Endothelial cell of umbilical vein (primary cell): ENCODE measurements around the gene SLC24A3. TPM values are rescaled to one million over a fixed set of nuclear protein-coding genes. Genes with fewer than 3 reads are reported as not detected.

Source experiments
- BruUV-seq: library from RNA; stranded (reverse); fragments of 400-500 nt; replicated peaks from 2 replicates; lab custom pipeline; 2021; lab: Mats Ljungman, UMichigan
- CTCF ChIA-PET: fragments of 300-600, 350-600 bp; sonication (Branson Sonifier 250); formaldehyde crosslinking; loops from one replicate; lab custom pipeline; 2021; ENCODE audit warnings: antibody characterized with exemption, inconsistent platforms; lab: Charles Lee
- POLR2A ChIA-PET: fragments of 300-600, 350-600 bp; sonication (Branson Sonifier 250); formaldehyde crosslinking; loops from one replicate; lab custom pipeline; 2021; ENCODE audit warnings: antibody characterized with exemption, inconsistent platforms; lab: Charles Lee
- DNase-seq: peaks from one replicate; pipeline ENCODE4 v3.0.0-alpha.2; 2011; ENCODE audit warnings: low read depth, low spot score
- FAIRE-seq: peaks from 2 replicates; lab custom pipeline; 2011; peaks lifted over from hg19 to GRCh38; lab: Jason Lieb, UNC
- H2AFZ ChIP-seq: 2 replicates; pipeline ENCODE4 v1.6.0; 2012; ENCODE audit warnings: low read depth, low read length, control low read depth, inconsistent platforms
- H3K27ac ChIP-seq: 2 replicates; pipeline ENCODE4 v1.5.1; 2011; ENCODE audit warnings: low read depth, mild to moderate bottlenecking, control low read depth, low read length, moderate library complexity; ENCODE audit not compliant: insufficient read depth
- H3K27me3 ChIP-seq, 2 experiments: 2 replicates each; pipeline versions ENCODE4 v1.6.0 to v1.6.1; 2011; ENCODE audit warnings: low read length in 2 of 2, mixed read lengths in 1 of 2; ENCODE audit not compliant: control insufficient read depth in 2 of 2, insufficient read depth in 2 of 2
- H3K36me3 ChIP-seq, 2 experiments: 2 replicates in 1 of 2; 3 replicates in 1 of 2; pipeline ENCODE4 v1.5.1; 2011; ENCODE audit warnings: low read length in 2 of 2, mild to moderate bottlenecking in 1 of 2, moderate library complexity in 1 of 2; ENCODE audit not compliant: control insufficient read depth in 2 of 2, insufficient read depth in 2 of 2; ENCODE audit errors: extremely low read depth in 1 of 2
- H3K4me1 ChIP-seq: 3 replicates; pipeline ENCODE4 v1.5.1; 2011; ENCODE audit warnings: mild to moderate bottlenecking, low read length; ENCODE audit not compliant: control insufficient read depth, insufficient read depth; ENCODE audit errors: extremely low read depth
- H3K4me2 ChIP-seq: 2 replicates; pipeline ENCODE4 v1.6.1; 2011; ENCODE audit warnings: low read length, control low read depth, mixed read lengths; ENCODE audit not compliant: insufficient read depth
- H3K4me3 ChIP-seq, 3 experiments: fragments of 200-600 bp in 1 of 3; sonication (generic), shearing (Covaris generic) in 1 of 3; replicated peaks in 1 of 3; 2 replicates each; pipeline ENCODE4 v1.5.1; 2011 to 2016; ENCODE audit warnings: control low read depth in 3 of 3, low read length in 3 of 3, mild to moderate bottlenecking in 2 of 3, inconsistent platforms in 1 of 3, low read depth in 1 of 3, moderate library complexity in 1 of 3; ENCODE audit not compliant: insufficient read depth in 1 of 3
- H3K79me2 ChIP-seq: 2 replicates; pipeline ENCODE4 v1.6.0; 2012; ENCODE audit warnings: low read length, inconsistent platforms; ENCODE audit not compliant: control insufficient read depth, insufficient read depth
- H3K9ac ChIP-seq: replicated peaks from 2 replicates; pipeline ENCODE3; 2011; ENCODE audit warnings: low read length, control low read depth; ENCODE audit not compliant: insufficient read depth; ENCODE audit errors: extremely low read depth
- H3K9me1 ChIP-seq: replicated peaks from 3 replicates; pipeline ENCODE4 v1.6.0; 2011; ENCODE audit warnings: mild to moderate bottlenecking, low read length; ENCODE audit not compliant: control insufficient read depth, insufficient read depth; ENCODE audit errors: extremely low read depth
- H3K9me3 ChIP-seq: replicated peaks from 2 replicates; pipeline ENCODE4 v1.5.1; 2012; ENCODE audit warnings: low read length, inconsistent platforms; ENCODE audit not compliant: control insufficient read depth, insufficient read depth
- H4K20me1 ChIP-seq: replicated peaks from 2 replicates; pipeline ENCODE3; 2011; ENCODE audit warnings: mild to moderate bottlenecking, low read length; ENCODE audit not compliant: control insufficient read depth, insufficient read depth; ENCODE audit errors: extremely low read depth
- CTCF ChIP-seq, 2 donors: IDR thresholded peaks; 1 replicate in 1 of 2; 2 replicates in 1 of 2; pipeline ENCODE4 v1.5.1; 2011; ENCODE audit warnings: low read length in 2 of 2, mild to moderate bottlenecking in 2 of 2, moderate library complexity in 2 of 2, control low read depth in 1 of 2, inconsistent platforms in 1 of 2, low read depth in 1 of 2; ENCODE audit not compliant: insufficient read depth in 1 of 2; ENCODE audit errors: extremely low read depth in 1 of 2
- EZH2 ChIP-seq: IDR thresholded peaks from 2 replicates; pipeline ENCODE4 v1.6.1; 2012; ENCODE audit warnings: borderline replicate concordance, low read depth, mild to moderate bottlenecking, moderate library complexity, low read length, inconsistent platforms; ENCODE audit not compliant: severe bottlenecking
- FOS ChIP-seq: IDR thresholded peaks from 2 replicates; pipeline ENCODE4 v1.6.1; 2011; ENCODE audit warnings: mild to moderate bottlenecking, low read length, moderate library complexity, borderline replicate concordance; ENCODE audit not compliant: insufficient read depth
- GATA2 ChIP-seq: IDR thresholded peaks from 2 replicates; pipeline ENCODE4 v1.7.0; 2011; ENCODE audit warnings: low read depth, mild to moderate bottlenecking, moderate library complexity, mixed read lengths, low read length; ENCODE audit not compliant: insufficient read length, insufficient read depth
- JUN ChIP-seq: IDR thresholded peaks from 2 replicates; pipeline ENCODE4 v1.6.1; 2011; ENCODE audit warnings: borderline replicate concordance, low read depth; ENCODE audit not compliant: insufficient read length, insufficient read depth
- MAX ChIP-seq: IDR thresholded peaks from 2 replicates; pipeline ENCODE4 v1.6.1; 2011; ENCODE audit not compliant: insufficient read depth, insufficient read length
- MYC ChIP-seq: IDR thresholded peaks from one replicate; pipeline ENCODE4 v1.6.1; 2011; ENCODE audit warnings: mild to moderate bottlenecking, low read depth, low read length
- POLR2A ChIP-seq: IDR thresholded peaks from 2 replicates; pipeline ENCODE4 v1.6.1; 2012; ENCODE audit warnings: low read depth, mild to moderate bottlenecking, control low read depth, low read length
- POLR2AphosphoS5 ChIP-seq: IDR thresholded peaks from 2 replicates; pipeline ENCODE4 v1.6.1; 2012; ENCODE audit warnings: low read depth, mild to moderate bottlenecking, control low read depth, low read length, moderate library complexity; ENCODE audit not compliant: insufficient read depth
- dilution Hi-C: fragments of 300-500 bp; cut with MboI; formaldehyde crosslinking; loops from one replicate; pipeline ENCODE4 v1.15.0; 2019; ENCODE audit warnings: low sequenced_read_pairs; ENCODE audit not compliant: extremely low pct_ligation_motif_present
- intact Hi-C: fragments of 100-400 bp; cut with micrococcal nuclease; formaldehyde crosslinking; loops from one replicate; pipeline ENCODE4 v1.10.0; 2022
- polyA plus RNA-seq, 4 experiments: library from polyadenylated mRNA; depleted of rRNA in 3 of 4; stranded (reverse) in 3 of 4; unstranded in 1 of 4; fragments of >200 nt; gene quantifications; 2 replicates each; pipeline versions ENCODE4 v1.2.1 to v1.2.3, GENCODE V29; 2011 to 2012; ENCODE audit warnings: missing spikeins in 1 of 4
- total RNA-seq: library from RNA; stranded (reverse); gene quantifications from 2 replicates; pipeline ENCODE4 v1.2.3, GENCODE V29; 2021

Gene SLC24A3
- total and polyA plus RNA-seq, 2 donors (not counting 3 experiments of a cell fraction or from before 2014, with no cell fraction given) = not detected

DNA sequence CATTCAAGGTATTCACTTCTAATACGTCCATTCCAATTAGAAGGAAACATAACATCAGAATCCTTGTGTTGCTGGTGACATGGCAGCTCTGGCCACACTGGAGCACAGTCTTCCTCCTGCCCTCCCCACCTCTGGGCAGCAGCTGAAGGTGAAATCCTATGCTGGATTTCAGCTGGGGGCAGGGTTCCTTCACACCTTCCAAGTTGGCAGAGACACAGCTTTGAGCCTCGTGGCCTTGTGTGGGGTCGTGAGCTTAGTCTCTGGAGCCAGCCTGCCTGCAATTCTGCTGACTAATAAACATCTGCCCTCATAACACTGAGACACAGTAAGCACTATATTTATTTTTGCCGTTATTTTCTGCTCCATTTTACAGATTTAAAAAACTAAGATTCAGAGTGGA is 326.7 kb downstream of the SLC24A3 start:
- no TSS peak for BruUV-seq
- Histone ChIP-seq H3K79me2 (no peaks in the 10 kb centered on the region), H3K4me1 (no peaks in the 10 kb centered on the region), H3K4me3 (no peak overlapping the region), H3K27me3 (no peaks in the 10 kb centered on the region), H3K9me1 (no peaks in the 10 kb centered on the region), H3K9me3 (no peaks in the 10 kb centered on the region), H3K36me3 (no peaks in the 10 kb centered on the region), H3K9ac (no peak overlapping the region), H4K20me1 (no peaks in the 10 kb centered on the region), H2AFZ (no peak overlapping the region), H3K4me2 (no peak overlapping the region), H3K27ac (no peak overlapping the region)
- POLR2A ChIA-PET = no interaction called here
- dilution Hi-C loops = no loop called here
- DNase-seq (no peak), FAIRE-seq (no peak)
- TF ChIP-seq POLR2A = no peak
- TF ChIP-seq CTCF (IDR thresholded peaks at IDR 0.05; ENCODE audit: extremely low read depth in 1 of 2, insufficient read depth in 1 of 2, low read depth in 1 of 2, low read length in 2 of 2) = no peak
- no peak for TF ChIP-seq JUN
- no peak for TF ChIP-seq GATA2
- TF ChIP-seq FOS = no peak
- no peak for TF ChIP-seq EZH2
- TF ChIP-seq MYC = no peak
- no peak for TF ChIP-seq POLR2AphosphoS5
- no peak for TF ChIP-seq MAX
- intact Hi-C loops = no loop called here
- CTCF ChIA-PET = no interaction called here
